Mammary epithelial cell (primary cell): ENCODE results near the gene SNAI1.

Experiments
- EZH2 ChIP-seq: IDR thresholded peaks from 2 replicates; pipeline ENCODE4 v1.6.1; 2012; ENCODE audit warnings: low read length, inconsistent platforms, borderline replicate concordance
- TF ChIP-seq, protein P1 (sequence below), 2 donors: IDR thresholded peaks in 1 of 2; conservative IDR thresholded peaks in 1 of 2; 2 replicates each; pipeline ENCODE4 v1.5.1; 2011 to 2012; ENCODE audit warnings: inconsistent platforms in 2 of 2, low read length in 2 of 2, mild to moderate bottlenecking in 2 of 2, control low read depth in 1 of 2, low read depth in 1 of 2; ENCODE audit not compliant: insufficient read depth in 1 of 2; ENCODE audit errors: extremely low read depth in 1 of 2

DNA sequence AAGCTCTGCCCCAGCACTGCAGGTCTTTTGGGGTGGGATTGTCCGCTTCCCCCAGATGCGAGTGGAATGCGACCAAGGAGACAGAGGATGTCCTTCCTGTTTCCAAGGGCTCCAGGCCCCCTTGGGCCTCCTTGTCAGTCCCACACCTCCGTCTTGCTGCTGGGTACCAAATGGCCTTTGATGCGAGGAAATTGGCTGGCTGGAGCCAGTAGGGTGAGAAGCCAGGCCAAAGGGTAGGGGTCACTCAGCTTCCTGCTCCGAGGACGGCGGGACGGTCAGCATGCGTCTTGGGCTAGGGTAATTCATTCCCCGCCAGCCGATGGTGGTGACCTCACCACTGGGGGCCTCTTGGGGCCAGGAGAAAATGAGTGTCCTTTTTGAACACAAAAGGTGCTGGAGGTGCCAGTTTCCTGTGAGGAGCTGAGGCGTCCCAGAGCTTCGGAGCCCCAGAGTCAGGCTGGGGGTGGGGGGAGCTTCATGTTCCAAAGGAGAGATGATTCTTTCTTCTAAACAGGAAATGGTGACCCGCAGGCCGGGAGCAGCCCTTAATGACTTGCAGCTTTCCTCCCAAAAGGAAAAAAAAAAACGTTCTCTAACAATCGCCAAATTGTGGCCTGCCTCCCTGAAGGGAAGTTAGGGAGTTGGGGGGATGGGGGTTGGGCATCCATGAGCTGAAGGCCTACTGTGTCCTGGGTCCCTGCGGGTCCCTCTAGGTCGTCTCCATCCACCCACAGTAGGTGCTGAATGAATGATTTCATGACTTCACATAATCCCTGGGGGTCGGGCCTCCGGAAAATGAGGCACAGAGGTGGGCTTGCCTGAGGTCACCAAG lies 6.7 kb downstream of the SNAI1 start:
- TF ChIP-seq, protein P1, sequence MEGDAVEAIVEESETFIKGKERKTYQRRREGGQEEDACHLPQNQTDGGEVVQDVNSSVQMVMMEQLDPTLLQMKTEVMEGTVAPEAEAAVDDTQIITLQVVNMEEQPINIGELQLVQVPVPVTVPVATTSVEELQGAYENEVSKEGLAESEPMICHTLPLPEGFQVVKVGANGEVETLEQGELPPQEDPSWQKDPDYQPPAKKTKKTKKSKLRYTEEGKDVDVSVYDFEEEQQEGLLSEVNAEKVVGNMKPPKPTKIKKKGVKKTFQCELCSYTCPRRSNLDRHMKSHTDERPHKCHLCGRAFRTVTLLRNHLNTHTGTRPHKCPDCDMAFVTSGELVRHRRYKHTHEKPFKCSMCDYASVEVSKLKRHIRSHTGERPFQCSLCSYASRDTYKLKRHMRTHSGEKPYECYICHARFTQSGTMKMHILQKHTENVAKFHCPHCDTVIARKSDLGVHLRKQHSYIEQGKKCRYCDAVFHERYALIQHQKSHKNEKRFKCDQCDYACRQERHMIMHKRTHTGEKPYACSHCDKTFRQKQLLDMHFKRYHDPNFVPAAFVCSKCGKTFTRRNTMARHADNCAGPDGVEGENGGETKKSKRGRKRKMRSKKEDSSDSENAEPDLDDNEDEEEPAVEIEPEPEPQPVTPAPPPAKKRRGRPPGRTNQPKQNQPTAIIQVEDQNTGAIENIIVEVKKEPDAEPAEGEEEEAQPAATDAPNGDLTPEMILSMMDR (conservative IDR thresholded peaks at IDR 0.05 in 1 of 2, IDR thresholded peaks at IDR 0.05 in 1 of 2; ENCODE audit: extremely low read depth in 1 of 2, insufficient read depth in 1 of 2, low read depth in 1 of 2, low read length in 2 of 2): no peak
- TF ChIP-seq EZH2: no peak
